GM18873 (cell line): ENCODE data around the gene ABCC8.

ENCODE experiments used
- ATAC-seq: cut with Tn5 transposase; IDR thresholded peaks from one replicate; pipeline ENCODE4 v1.9.1; 2021; ENCODE audit warnings: mild to moderate bottlenecking, moderate library complexity, moderate number of reproducible peaks; ENCODE audit not compliant: unreplicated experiment, low FRiP score

Gene ABCC8

DNA sequence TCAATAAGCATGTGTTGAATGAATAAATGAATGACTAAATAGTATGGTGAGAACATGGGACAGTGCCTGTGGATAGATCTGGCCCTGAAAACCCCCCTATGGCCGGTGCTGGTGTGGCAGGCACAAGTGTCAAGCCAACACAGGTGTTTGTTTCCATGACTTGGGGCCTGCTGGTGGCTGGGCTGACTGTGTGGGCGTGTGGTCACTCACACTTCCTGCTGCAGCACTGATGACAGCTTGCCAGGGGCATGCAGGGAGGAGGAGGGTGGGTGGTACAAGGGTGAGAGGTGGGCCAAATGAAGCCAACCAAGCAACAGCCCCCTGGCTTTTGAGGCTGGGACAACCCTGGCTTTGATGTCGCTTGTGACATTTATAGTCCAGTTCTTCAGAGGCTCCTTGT lies 30.3 kb upstream of the ABCC8 start:
- no peak for ATAC-seq

DNA sequence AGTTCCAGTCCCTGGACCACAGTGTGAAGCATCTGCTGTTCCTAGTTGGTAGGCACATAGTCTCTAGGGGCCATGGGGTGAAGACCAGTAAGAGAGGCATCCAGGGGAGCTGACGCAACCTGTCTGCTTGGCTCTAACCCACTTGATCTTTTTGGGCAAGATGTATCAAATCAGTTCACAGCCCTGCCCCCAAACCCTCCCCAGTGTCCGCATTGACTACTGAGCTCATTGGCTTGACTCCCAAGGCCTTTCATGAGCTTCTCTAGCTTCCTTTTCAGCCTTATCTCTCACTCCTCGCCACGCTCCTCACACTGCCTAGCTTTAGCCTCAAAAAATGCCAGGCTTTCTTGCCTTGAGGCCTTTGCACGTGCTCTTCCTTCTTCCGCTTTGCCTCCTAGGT lies 29.7 kb upstream of the ABCC8 start:
- ATAC-seq = no peak

DNA sequence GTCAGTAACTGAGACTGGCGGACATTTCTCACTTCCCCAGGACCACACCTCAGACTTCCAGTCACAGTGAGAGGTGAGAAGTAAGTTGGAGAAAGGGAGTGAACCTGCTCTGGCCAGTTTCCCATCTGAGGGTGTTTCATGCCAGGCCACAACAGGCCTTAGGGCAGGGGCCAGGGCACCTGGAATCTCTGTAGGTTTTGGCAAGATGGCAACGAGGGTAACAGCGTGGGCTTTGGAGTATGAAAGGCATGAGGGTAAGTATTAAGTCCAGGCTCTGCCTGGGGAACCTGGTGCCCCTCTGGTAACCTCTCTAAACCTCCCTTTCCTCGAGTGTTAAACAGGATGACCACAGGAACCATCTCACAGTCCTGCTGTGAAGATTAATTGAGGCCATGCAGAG lies 28.5 kb upstream of the ABCC8 start:
- no peak for ATAC-seq

DNA sequence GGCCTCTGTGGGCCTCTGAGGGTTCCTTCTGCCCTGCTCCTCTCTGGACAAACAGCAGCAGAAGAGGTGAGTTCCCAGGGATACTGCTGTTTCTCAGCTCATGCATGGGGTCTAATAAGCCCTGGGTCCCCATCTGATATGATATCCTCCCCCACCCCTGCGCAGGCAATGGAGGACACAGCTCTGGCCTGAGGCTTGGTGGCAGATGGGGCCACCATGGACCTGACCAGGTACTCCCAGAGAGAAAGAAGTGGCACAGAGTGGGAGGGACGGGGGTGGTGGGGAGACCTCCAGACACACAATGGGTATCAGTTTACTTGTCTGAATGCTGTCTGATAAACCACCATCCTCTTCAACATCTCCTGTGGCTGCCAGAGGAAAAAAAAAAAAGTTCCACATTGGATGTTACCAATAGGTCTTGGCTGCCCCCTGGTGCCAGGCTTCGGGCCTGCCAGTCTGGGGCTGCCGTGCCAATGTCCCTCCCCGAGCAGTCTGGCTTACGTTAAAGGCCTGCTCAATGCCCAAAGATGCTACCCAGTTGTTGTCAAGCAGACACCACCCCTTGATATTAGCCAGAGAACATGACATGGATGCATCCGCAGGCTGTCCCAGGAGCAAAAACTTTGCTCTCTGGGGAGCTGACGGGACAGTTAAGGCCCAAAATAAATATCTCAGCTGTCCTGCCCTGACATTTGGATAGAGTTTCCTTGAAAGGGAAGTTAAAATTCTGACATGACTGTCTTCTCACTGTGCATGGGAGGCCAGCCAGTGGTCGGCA lies 27.9 kb upstream of the ABCC8 start:
- ATAC-seq = no peak

DNA sequence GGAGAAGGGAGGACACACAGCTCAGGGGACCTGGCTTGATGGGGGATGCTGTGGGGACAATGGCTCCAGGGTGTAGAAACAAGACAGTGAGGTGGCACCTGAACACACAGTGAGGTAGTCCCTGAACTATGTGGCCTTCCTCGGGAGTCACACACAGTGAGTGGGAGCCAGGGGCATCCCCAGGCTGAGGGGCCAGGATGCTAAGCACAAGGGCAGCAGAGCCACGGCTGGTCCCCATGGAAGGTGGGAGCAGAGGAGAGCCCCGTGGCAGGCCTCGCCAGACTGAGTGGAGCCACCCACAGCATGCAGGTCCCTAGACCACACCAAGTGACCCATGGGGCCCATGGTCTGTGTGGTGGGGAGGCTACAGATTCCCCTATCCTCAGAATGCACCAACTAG lies 26.0 kb upstream of the ABCC8 start:
- no peak for ATAC-seq

DNA sequence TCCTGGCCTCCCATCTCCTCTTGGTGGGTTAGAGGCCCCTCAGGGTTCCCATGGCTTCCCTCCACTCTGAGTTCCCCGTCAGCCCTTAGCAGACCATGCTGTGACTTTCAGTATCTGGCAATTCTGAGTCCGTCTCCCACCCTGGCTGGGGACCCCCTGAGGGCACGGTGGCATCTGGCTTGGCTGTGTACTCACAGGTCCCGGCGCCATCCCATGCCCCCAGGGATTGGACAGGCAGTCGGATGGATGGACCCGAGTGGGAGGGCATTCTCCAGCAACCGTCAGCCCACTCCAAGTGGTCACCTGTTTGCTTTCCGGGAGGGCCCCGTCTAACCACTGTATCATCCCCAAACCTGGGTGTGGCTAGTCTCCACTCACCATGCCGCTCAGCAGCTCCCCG lies 24.0 kb upstream of the ABCC8 start:
- no peak for ATAC-seq

DNA sequence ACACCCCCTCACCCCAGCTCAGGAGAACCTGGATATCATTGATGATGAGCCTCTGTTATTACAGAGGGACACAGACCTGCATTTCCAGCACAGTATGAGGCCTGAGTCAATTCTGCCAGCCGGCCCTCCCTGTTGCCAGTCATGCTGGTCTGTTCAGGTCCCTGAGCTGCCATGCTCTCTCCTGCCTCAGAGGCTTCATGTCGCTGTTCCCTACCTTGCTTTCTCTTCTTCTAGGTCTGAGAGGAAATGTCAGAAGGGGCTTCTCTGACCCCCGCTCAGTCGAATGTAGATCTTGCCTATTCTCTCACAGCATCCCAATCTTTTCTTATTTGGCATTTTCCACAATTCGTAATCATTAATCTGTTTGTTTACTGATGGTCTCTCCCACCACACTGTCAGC lies 21.8 kb upstream of the ABCC8 start:
- no peak for ATAC-seq

DNA sequence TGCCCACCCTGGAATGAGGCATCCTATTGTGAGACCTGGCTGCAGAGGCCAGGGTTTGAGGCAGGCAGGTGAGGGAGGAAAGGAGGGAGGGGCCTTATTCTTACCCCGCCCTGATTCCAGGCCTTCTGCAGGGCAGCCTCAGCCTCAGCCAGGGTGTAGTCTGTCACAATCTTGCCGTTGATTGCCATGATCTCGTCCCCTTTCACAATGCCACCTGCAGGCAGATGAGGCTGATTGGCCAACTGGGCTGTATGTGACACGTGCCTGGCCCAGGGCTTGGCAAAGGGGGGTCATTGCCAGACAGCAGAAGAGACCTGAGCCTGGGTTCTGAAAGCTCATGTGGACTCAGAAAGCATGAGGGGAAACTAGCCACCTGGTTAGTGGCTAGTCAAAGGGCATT lies 21.4 kb upstream of the ABCC8 start:
- ATAC-seq = no peak

DNA sequence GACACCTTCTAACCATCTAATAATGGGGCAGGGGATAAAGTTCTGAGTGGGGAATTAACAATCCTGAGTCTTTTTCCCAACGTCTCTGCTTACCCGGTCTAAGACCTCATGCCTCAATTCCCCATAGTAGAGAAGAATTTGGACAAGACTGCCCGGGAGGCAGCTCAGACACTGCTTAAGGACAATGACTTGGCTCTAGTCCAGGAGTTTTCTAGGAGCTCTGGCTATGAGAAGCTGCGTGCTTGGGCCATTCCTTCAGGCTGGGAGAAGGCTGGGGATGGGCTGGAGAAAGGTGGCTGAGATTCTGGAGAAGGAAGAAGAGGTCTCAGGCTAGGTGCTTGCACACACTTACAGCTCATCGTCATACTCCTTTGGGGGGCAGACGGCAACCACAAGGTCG lies 19.8 kb upstream of the ABCC8 start:
- no peak for ATAC-seq

DNA sequence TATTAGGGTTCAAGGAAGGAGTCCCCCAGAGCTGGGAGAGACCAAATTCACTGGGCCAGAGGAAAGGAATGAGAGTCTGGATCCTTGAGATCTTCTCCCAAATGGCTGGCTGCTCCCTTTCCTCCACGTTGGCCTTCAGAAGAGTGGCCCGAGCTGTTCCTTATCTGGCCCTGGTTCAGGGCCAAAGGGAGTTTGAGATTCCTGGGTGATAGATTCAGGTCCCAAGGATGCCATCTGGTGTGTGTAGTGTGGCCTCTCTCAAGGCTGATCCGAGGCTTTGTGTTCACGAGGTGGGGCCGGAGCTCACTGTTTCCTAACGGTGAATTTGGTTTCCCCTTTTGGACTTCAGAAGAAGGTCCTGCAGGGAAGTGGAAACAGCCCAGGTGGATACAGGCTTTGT lies 17.4 kb upstream of the ABCC8 start:
- no peak for ATAC-seq

DNA sequence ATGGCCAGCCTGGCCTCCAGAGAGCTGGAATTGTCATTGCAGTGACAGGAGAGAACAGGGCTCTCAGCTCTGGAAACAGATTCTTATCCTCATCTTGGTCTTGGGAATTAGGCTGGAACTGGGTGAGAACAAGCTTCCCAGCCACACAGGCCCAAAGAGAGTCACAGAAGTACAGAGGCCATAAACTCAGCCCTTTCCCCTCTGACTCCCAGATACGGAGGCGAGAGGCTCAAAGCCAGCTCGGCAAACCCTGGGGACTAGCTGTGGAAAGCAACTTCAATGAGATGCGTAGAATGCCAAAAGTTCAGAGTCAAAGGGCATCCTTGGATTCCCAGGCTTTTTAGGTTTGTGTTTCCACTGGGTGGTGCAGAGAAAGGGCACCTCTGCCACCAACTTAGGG lies 14.3 kb upstream of the ABCC8 start:
- no peak for ATAC-seq

DNA sequence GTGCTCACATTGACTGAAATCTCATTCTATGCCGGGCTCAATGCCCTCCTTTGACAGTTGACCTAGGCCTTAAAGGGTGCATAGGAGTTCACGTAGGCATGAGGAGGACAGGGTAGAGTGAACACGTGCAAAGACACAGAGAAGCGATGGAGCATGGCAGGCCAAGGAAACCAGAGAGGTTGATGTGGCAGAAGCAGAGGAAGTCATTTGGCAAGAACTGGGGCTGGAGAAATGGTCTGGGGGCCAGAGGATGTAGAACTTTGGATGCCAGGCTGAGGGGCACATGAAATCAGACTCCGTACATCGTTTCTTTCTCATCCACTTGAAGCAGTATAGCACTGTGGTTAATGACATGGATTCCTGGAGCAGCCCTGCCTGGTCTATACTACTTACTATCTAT lies 13.6 kb upstream of the ABCC8 start:
- ATAC-seq = no peak

DNA sequence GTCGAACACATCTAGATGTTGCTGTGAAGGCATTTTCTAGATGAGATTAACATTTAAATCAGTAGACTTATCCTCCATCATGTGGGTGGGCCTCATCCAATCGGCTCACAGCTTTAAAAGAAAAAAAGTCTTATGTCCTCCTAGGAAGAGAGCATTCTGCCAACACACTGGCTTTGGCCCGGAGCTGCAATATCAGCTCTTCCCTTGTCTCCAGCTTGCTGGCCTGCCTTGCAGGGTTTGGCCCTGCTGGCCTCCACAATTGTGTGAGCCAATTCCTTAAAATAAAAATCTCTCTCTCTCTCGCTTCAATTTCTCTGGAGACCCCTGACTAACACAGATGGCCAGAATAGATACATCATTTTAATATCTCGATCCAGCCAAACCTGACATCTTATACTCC lies 13.1 kb upstream of the ABCC8 start:
- no peak for ATAC-seq

DNA sequence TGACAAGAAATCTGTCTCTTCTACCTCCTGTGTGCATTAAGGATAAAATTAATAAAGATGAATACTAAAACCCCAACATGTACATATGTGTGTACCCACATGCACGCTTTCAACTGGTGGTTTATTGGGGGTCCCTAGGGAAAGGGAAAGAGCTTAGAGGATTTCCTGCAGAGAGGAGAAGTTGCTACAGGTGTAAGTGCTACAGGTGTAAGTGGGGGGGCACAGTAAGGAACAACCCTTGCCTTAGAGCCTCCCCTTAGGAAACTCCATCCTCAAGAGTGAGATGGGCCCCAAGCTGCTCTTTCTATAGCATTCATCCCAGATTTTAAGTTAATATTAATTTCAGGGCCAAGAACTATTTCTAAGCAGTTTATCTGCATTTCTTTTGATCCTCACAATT lies 11.9 kb upstream of the ABCC8 start:
- no peak for ATAC-seq

DNA sequence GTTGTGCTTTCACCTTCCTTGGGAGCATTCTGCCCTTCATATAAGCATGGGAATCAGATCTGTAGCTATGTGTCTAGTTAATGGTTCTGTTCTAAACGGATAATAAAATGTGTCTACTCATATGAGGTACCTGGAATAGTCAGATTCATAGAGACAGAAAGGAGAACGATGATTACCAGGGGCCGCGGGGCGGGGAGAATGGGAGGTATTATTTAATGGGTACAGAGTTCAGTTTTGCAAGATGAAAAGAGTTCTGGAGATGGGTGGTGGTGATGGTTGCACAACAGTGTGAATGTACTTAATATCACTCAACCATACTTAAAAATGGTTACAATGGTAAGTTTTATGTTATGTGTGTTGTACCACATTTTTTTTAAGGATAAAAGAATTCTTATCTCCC lies 10.0 kb upstream of the ABCC8 start:
- no peak for ATAC-seq

DNA sequence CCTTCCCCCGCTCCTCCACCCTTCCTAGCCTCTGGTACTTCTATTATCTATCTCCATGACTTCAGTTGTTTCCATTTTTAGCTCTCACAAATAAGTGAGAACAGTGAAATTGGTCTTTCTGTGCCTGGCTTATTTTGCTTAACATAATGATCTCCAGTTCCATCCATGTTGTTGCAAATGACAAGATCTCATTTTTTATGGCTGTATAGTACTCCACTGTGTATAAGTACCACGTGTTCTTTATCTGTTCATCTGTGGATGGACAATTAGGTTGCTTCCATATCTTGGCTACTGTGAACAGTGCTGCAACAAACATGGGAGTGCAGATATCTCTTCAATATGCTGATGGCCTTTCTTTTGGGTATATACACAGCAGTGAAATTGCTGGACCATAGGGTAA lies 6.9 kb upstream of the ABCC8 start:
- no peak for ATAC-seq

DNA sequence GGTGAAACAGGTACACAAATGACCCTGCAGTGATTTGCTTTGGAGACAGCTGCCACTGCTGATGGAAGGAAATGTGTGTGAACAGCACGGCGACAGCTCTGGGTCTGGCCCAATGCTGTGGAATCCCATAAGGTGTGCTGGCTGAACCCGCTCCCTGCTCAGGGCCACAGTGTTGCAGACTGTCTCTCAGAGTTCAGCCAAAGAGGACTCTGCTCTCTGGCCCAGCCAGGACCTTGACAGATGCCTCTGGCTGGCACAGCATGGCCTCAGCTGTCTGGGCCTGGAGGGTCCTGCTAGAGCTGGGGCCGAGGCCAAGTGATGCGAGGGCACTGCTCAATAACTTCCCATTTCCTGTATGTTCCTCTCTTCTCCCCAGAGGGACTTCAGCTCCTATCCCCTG lies 5.3 kb upstream of the ABCC8 start:
- no peak for ATAC-seq

DNA sequence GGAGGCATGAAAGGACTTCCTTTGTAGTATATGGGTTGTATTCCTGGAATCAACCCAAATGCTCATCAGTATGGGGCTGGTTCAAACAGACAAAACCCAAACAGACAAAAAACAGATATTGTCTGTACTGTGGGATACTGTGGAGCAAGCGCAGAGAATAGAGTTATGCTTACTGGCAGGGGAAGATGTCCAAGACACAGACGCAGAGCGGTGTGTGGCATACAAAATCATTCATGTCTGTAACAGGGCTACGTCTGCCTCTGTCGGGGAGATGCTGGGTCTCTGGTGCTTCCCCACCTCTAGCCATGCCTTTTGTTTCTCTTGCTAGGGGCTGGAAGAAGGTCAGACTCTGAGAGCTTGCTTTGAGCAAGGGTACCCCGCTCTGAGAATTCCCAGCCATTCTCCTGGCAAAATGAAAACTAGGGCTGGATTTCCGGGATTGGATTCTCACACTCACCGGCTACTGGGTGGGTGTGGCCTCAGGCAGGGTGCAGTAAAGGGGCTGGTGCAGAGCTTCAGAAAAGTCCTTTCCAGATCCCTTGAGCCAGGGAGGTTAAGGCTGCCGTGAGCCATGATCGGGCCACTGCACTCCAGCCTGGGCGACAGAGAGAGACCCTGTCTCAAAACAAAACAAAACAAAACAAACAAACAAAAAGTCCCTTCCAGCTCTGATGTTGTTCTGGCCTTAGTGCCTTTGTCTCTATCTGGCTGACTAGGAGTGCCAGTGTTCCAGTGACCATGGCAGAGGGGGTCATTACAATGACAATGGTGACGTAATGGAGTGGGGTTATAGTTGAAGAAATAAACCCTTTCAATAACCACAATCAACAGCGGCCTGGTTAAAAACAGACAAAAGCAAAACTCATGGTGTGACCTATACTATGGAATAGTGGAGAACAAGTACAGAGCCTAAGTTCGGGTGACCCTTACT lies 2.9 kb upstream of the ABCC8 start:
- ATAC-seq = no peak

DNA sequence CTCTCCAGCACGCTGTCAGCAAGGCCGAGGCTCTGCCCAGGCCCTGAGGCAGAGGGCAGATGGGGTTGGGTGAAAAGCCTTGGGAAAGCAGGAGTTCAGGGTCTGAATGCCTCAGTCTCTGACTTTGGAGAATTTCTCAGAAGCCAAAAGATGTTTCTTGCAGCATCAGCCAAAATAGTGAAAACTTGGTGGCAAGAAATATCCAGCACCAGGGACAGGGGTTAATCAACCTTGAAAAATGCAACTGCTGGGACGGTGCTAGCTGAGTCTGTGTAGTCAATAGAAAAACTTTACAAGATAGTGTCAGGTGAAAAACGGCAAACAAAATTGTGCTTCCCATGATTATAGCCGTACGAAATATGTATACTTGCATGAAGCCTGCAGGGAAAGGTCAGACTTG lies 1.4 kb upstream of the ABCC8 start:
- ATAC-seq = no peak

DNA sequence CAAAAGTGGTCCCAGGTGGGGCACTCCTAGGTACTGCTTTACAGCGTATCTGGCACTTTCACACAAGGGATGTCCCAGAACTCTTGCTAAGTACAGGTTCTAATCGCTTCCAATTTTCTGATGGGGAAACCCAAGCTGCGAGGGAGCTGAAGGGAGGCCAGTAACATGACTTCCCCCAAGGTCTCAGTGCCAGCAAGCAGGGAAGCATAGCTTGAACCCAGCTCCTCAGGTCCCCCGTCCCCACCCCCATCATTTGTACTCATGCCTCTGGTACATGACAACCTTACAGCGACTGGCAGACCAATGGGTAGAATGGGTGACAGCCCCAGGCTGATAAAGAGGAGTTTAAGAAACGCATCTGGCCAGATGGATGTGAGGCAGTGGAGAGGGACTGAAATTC lies 716 bp upstream of the ABCC8 start:
- no peak for ATAC-seq

DNA sequence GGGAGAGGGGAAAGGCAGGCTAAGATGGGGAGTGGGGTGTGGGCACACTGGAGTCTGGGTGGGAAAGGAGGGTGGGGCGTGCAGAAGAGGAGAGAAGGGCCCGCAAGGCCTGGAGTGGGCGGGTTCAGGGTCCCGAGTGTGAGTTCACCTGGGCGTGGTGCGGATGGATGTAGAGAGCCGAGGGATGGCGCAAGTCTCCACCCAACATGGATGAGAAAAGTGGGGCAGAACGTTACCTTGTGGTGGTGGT lies 364 bp upstream of the ABCC8 start:
- ATAC-seq = no peak

DNA sequence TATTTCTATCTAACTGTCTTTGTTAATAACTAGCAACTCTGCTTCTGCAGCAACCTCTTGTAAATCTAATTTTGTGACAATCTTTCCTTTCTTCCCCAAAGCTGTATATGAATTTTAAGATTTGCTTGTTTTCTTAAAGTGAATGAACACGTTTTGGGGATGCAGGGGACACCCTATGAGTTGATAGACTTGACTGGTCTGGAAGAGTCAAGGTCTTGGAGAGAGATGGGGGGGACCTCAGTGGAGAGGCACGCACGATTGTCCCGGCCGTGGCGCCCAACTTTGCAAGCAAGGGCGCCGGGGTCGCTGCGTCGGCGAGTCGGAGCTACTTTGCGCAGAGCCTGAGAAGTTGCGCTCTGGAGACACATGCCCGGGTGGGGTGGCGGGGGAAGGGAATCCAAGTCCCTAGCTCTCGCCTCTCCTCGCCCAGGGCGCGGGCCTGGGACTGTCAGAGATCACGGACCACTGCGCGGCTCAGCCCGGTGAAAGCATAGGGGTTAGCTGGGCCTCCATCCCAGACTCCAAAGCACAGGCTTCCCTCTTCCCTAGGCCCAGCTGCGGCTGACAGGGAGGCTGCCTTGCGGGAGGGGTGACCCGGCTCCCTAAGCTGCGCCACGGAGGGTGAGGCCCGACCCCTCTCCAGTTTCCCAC lies 854 bp downstream of the ABCC8 start:
- no peak for ATAC-seq
